KMS-11 (cell line): ENCODE results near the gene SPINDOC.

Experiments
- H2AFZ ChIP-seq: fragments of 200-600 bp; sonication (generic); 2 replicates; pipeline ENCODE4 v1.6.1; 2016; ENCODE audit warnings: antibody characterized with exemption, mixed run types, low read depth
- H3K27ac ChIP-seq: fragments of 200-600 bp; sonication (generic); 2 replicates; pipeline ENCODE4 v1.6.1; 2016; ENCODE audit warnings: mild to moderate bottlenecking, mixed run types
- H3K27me3 ChIP-seq: fragments of 200-600 bp; sonication (generic); 2 replicates; pipeline ENCODE4 v1.6.1; 2017; ENCODE audit warnings: mild to moderate bottlenecking, low read depth, mixed run types, moderate library complexity; ENCODE audit not compliant: insufficient read depth
- H3K36me3 ChIP-seq: fragments of 200-600 bp; sonication (generic); 2 replicates; pipeline ENCODE4 v1.6.1; 2017; ENCODE audit warnings: mild to moderate bottlenecking, mixed run types; ENCODE audit not compliant: insufficient read depth
- H3K4me1 ChIP-seq: fragments of 200-600 bp; sonication (generic); 2 replicates; pipeline ENCODE4 v1.6.1; 2016; ENCODE audit warnings: mild to moderate bottlenecking, low read depth, mixed run types; ENCODE audit not compliant: poor library complexity, severe bottlenecking
- H3K4me2 ChIP-seq: fragments of 200-600 bp; sonication (generic); 2 replicates; pipeline ENCODE4 v1.7.0; 2016; ENCODE audit warnings: mild to moderate bottlenecking, mixed run types
- H3K4me3 ChIP-seq: fragments of 200-600 bp; sonication (generic); IDR thresholded peaks from 2 replicates; pipeline ENCODE4 v1.6.1; 2017; ENCODE audit warnings: low read depth, low read length, mixed read lengths; ENCODE audit not compliant: insufficient read depth
- H3K79me2 ChIP-seq: fragments of 200-600 bp; sonication (generic); 2 replicates; pipeline ENCODE4 v1.6.1; 2016; ENCODE audit warnings: low read depth, mixed run types; ENCODE audit not compliant: insufficient read depth
- H3K9ac ChIP-seq: fragments of 200-600 bp; sonication (generic); 2 replicates; pipeline ENCODE4 v1.6.1; 2016; ENCODE audit warnings: mild to moderate bottlenecking, mixed run types
- H4K20me1 ChIP-seq: fragments of 200-600 bp; sonication (generic); 2 replicates; pipeline ENCODE4 v1.6.1; 2016; ENCODE audit warnings: mild to moderate bottlenecking, mixed run types; ENCODE audit not compliant: insufficient read depth
- CTCF ChIP-seq: fragments of 200-600 bp; sonication (generic); conservative IDR thresholded peaks from 2 replicates; pipeline ENCODE4 v1.6.1; 2017; ENCODE audit warnings: low read depth, mild to moderate bottlenecking, antibody characterized with exemption, low read length, moderate library complexity, mixed read lengths

The SPINDOC gene

GRCh38 chr11:63765688-63766241 lies 47.5 kb upstream of the SPINDOC start:
- no peaks in the 10 kb centered on the region for H4K20me1 ChIP-seq
- H2AFZ ChIP-seq, result no peak overlapping the region
- peaks cover 6% of the 10 kb centered on the region; the same call in 1 of the 2 replicates for H3K79me2 ChIP-seq
- H3K4me1 ChIP-seq, result no peaks in the 10 kb centered on the region
- no peak overlapping the region for H3K4me2 ChIP-seq
- no peak overlapping the region for H3K9ac ChIP-seq
- H3K27ac ChIP-seq, result no peak overlapping the region
- no peak for TF ChIP-seq CTCF
- no peaks in the 10 kb centered on the region for H3K36me3 ChIP-seq
- H3K27me3 ChIP-seq, result no peaks in the 10 kb centered on the region; the same call in 1 of the 2 replicates
- H3K4me3 ChIP-seq, result no peak overlapping the region

GRCh38 chr11:63766531-63767235 lies 46.6 kb upstream of the SPINDOC start:
- H3K36me3 ChIP-seq, result no peaks in the 10 kb centered on the region
- H3K9ac ChIP-seq, result peak overlapping the region; percentile 24; the same call in 1 of the 2 replicates
- peaks cover 6% of the 10 kb centered on the region; the same call in 1 of the 2 replicates for H3K79me2 ChIP-seq
- H3K4me3 ChIP-seq, result peak overlapping the region; percentile 30
- H4K20me1 ChIP-seq, result no peaks in the 10 kb centered on the region
- H3K4me2 ChIP-seq, result peak overlapping the region; percentile 81
- no peak for TF ChIP-seq CTCF
- no peak overlapping the region for H2AFZ ChIP-seq
- H3K4me1 ChIP-seq, result no peaks in the 10 kb centered on the region
- H3K27ac ChIP-seq, result no peak overlapping the region
- no peaks in the 10 kb centered on the region; the same call in 1 of the 2 replicates for H3K27me3 ChIP-seq

DNA sequence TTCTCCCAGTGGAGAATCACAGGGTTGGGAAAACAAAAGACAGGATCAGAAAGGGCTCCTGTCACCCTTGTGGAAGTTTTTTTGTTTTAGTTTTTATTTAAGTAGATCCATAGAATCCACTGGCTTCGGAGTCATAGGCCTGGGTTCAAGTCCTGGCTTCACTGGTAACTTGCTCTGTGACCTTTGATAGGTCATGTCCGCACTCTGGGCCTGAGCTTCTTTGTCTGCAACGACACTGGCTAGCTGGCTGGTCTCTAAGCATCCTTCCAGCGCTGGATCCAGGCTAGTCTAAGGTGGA lies 46.0 kb upstream of the SPINDOC start:
- Histone ChIP-seq H3K79me2 (peaks cover 6% of the 10 kb centered on the region; the same call in 1 of the 2 replicates), H2AFZ (no peak overlapping the region; the same call in 1 of the 2 replicates), H4K20me1 (no peaks in the 10 kb centered on the region), H3K4me1 (no peaks in the 10 kb centered on the region), H3K9ac (peak overlapping the region; percentile 24; the same call in 1 of the 2 replicates), H3K27ac (no peak overlapping the region), H3K27me3 (no peaks in the 10 kb centered on the region; the same call in 1 of the 2 replicates), H3K4me2 (peak overlapping the region; percentile 81), H3K36me3 (no peaks in the 10 kb centered on the region), H3K4me3 (peak overlapping the region; percentile 40)
- TF ChIP-seq CTCF, result no peak

DNA sequence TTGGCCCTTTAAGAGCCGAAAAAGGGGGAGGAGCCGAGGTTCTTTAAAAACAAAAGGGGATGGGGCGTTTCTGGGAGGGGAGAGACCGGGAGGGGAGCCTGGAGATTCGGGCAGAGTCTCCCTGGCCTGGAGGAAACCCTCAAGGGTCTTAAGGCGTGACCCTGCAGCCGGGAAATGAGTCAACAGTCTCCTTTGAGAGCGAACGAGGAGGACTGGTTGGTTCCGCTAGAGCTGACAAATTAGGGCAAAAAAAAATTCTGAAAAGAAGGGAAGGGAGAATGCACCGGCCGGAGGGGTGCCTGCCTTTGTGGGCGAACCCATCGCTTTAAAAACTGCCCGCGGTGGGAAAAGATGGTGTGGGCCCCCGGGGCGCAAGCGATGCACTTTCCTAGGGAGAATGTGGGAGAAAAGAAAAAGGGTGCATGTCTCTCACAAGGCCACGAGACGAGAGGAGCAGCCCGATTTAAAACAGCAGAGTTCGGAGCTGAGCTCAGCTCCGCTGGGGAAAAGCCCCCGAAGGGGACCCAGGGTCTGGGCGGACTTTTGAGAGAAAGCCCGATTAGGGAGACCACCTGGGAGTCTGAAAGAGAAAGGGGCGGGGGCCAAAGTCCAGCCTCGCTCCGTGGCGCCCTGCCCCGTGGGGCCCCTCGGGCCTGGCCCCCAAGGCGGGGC lies 45.6 kb upstream of the SPINDOC start:
- H3K36me3 ChIP-seq, result no peaks in the 10 kb centered on the region
- peak overlapping the region; percentile 24; the same call in 1 of the 2 replicates for H3K9ac ChIP-seq
- H4K20me1 ChIP-seq, result no peaks in the 10 kb centered on the region
- H3K79me2 ChIP-seq, result peaks cover 6% of the 10 kb centered on the region; the same call in 1 of the 2 replicates
- no peak overlapping the region for H3K27ac ChIP-seq
- peak; percentile 55; the same call in 1 of the 2 replicates for TF ChIP-seq CTCF
- H3K4me1 ChIP-seq, result no peaks in the 10 kb centered on the region
- peak overlapping the region; percentile 40 for H3K4me3 ChIP-seq
- peak overlapping the region; percentile 16; the same call in 1 of the 2 replicates for H2AFZ ChIP-seq
- H3K27me3 ChIP-seq, result no peaks in the 10 kb centered on the region; the same call in 1 of the 2 replicates
- peak overlapping the region; percentile 81 for H3K4me2 ChIP-seq
